Esophagus muscularis mucosa (tissue), 3 donors: ENCODE measurements around the gene NFYA.

Source experiments
- POLR2A ChIP-seq: fragments of 450-650 bp; IDR thresholded peaks from one replicate; pipeline ENCODE4 v1.6.1; 2017; ENCODE audit warnings: antibody characterized with exemption, moderate library complexity, mild to moderate bottlenecking, low read depth
- POLR2AphosphoS5 ChIP-seq, 2 donors: sonication (generic); formaldehyde crosslinking; IDR thresholded peaks; one replicate each; pipeline ENCODE4 v1.6.1; 2017; ENCODE audit warnings: antibody characterized with exemption in 2 of 2
- TF ChIP-seq, protein P1 (sequence below), 3 experiments: fragments of 200-600 bp in 2 of 3; fragments of 450-650 bp in 1 of 3; sonication (generic) in 2 of 3; IDR thresholded peaks; one replicate each; pipeline ENCODE4 v1.5.1; 2017 to 2019; ENCODE audit warnings: antibody characterized with exemption in 3 of 3, mild to moderate bottlenecking in 2 of 3, moderate library complexity in 1 of 3

DNA sequence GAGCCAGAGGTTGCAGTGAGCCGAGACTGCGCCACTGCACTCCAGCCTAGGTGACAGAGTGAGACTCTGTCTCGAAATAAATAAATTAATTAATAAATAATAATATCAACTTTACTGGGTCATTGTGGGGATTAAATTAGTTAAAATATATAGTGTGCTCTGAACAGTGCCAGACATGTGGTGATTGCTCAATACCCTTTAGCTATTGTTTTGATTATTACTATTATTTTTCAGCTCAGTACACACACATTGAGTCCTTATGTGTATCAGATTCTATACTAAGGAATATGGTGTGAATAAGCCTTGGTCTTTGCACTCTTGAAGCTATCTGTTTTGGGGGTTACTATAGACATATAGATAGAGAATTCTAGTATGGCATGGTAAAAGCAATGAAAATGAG is 52.5 kb downstream of the NFYA start:
- TF ChIP-seq, protein P1, sequence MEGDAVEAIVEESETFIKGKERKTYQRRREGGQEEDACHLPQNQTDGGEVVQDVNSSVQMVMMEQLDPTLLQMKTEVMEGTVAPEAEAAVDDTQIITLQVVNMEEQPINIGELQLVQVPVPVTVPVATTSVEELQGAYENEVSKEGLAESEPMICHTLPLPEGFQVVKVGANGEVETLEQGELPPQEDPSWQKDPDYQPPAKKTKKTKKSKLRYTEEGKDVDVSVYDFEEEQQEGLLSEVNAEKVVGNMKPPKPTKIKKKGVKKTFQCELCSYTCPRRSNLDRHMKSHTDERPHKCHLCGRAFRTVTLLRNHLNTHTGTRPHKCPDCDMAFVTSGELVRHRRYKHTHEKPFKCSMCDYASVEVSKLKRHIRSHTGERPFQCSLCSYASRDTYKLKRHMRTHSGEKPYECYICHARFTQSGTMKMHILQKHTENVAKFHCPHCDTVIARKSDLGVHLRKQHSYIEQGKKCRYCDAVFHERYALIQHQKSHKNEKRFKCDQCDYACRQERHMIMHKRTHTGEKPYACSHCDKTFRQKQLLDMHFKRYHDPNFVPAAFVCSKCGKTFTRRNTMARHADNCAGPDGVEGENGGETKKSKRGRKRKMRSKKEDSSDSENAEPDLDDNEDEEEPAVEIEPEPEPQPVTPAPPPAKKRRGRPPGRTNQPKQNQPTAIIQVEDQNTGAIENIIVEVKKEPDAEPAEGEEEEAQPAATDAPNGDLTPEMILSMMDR (IDR thresholded peaks at IDR 0.05), result no peak
- TF ChIP-seq POLR2AphosphoS5 (IDR thresholded peaks at IDR 0.05) (no peak), POLR2A (no peak)
